ENCODE results near the gene MMP3.

Gene MMP3

DNA sequence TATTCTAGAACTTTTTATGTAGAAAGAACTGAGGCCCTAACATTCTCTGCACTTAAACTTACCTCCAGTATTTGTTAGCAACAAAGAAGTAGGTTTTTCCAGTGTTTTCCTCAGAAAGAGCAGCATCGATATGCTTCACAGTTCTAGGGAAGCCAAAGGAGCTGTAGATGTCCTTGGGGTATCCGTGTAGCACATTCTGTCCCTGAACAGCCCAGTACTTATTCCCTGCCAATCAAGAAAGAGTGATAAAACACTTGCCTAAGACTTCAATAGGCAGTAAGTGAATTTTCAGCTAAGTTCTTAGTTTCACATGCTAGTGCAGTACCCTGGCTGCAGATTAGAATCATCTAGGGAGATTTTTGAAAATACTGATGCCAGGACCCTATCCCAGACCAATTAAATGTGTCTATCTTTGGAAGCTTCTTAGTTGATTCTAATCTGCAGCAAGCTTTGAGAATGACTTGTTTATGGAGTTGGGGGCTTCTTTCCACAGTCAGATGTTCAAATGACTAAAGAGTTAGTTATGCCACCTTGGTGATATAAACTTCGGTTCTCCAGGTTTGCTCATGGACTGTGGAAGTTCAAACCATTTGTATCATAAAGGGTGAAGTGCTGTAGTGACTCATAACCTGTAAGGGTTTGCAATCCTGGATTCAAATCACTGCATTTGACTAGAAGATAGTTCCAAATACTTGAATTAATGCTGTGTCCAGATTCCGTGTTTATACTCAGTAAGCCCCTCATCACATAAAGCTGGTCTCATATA, 52.0 kb downstream of the MMP3 start:
- peaks cover 8% of the 10 kb centered on the region for H3K4me1 ChIP-seq (ENCODE audit: control insufficient read depth, insufficient read depth, low read length, poor library complexity, severe bottlenecking)
- no peak overlapping the region for H3K4me3 ChIP-seq (ENCODE audit: extremely low read depth, insufficient read depth, low read length, poor library complexity, severe bottlenecking)
- H3K36me3 ChIP-seq (ENCODE audit: control insufficient read depth, insufficient read depth, low read length), result no peaks in the 10 kb centered on the region
- no peaks in the 10 kb centered on the region for H3K9me3 ChIP-seq (ENCODE audit: control insufficient read depth, low read length)
- WGBS, 2 experiments (ENCODE audit: insufficient coverage in 2 of 2), result 93 to 95% methylated on average over 3 of the region's 4 CpGs
- H3K27ac ChIP-seq (ENCODE audit: low read depth, low read length, severe bottlenecking), result no peak overlapping the region

DNA sequence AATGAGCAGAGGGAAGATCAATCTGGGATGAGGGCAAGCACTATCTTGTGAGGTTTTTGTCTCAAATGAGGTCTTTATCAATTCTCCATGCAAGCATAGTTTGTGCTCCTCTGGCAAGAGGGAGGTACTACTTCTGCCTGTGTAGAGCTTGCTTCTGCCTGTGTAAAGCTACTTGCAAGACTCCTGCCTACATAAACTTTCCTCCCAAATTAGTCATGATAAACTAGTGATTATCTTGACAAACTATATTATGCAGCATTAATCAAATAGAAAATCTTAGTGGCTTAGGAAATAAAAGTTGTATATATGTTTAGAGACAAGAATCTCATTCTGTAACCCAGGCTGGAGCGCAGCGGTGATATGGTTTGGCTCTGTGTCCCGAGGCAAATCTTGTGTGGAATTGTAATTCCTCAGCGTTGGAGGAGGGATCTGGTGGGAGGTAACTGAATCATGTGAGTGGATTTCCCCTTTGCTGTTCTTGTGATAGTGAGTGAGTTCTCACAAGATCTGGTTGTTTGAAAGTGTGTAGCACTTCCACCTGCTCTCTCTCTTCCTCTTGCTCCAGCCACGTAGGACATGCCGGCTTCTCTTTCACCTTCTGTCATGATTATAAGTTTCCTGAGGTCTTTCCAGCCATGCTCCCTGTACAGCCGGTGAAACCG, 54.9 kb downstream of the MMP3 start:
- peaks cover 11% of the 10 kb centered on the region for H3K4me1 ChIP-seq (ENCODE audit: control insufficient read depth, insufficient read depth, low read length, poor library complexity, severe bottlenecking)
- 93 to 96% methylated on average over 6 of the region's 8 CpGs for WGBS, 2 experiments (ENCODE audit: insufficient coverage in 2 of 2)
- H3K36me3 ChIP-seq (ENCODE audit: control insufficient read depth, insufficient read depth, low read length), result no peaks in the 10 kb centered on the region
- no peak overlapping the region for H3K4me3 ChIP-seq (ENCODE audit: extremely low read depth, insufficient read depth, low read length, poor library complexity, severe bottlenecking)
- no peak overlapping the region for H3K27ac ChIP-seq (ENCODE audit: low read depth, low read length, severe bottlenecking)
- no peaks in the 10 kb centered on the region for H3K9me3 ChIP-seq (ENCODE audit: control insufficient read depth, low read length)
